HG03045 (cell line): ENCODE results near the gene PYDC2.
"Not testable (repeated sequence)": the region's sequence is repeated elsewhere in the genome, so short reads cannot be mapped to it uniquely, and the experiment has no call there.

Experiments used
- ATAC-seq: cut with Tn5 transposase; IDR thresholded peaks from one replicate; pipeline ENCODE4 v1.9.1; 2021; ENCODE audit warnings: mild to moderate bottlenecking, moderate library complexity; ENCODE audit not compliant: unreplicated experiment

Gene PYDC2

DNA sequence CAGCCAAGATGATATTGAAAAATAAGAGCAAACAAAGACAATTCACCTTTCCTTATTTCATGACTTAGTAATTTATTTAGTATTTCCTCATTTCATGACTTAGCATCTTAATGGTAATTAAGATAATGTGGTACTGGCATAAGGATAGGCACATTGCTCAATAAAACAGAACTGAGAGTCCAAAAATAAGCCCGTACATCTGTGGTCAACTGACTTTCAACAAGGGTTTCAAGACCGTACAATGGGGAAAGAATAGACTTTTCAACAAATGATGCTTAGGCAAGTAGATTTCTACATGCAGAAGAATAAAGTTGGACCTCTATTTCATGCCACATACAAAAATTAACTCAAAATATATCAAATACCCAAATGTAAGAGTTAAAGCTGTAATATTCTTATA is 603 bp upstream of the PYDC2 start:
- ATAC-seq = no peak

GRCh38 chr3:191470080-191470479 is 9.1 kb downstream of the PYDC2 start:
- no peak for ATAC-seq

GRCh38 chr3:191470545-191470944 is 9.6 kb downstream of the PYDC2 start:
- ATAC-seq = no peak

DNA sequence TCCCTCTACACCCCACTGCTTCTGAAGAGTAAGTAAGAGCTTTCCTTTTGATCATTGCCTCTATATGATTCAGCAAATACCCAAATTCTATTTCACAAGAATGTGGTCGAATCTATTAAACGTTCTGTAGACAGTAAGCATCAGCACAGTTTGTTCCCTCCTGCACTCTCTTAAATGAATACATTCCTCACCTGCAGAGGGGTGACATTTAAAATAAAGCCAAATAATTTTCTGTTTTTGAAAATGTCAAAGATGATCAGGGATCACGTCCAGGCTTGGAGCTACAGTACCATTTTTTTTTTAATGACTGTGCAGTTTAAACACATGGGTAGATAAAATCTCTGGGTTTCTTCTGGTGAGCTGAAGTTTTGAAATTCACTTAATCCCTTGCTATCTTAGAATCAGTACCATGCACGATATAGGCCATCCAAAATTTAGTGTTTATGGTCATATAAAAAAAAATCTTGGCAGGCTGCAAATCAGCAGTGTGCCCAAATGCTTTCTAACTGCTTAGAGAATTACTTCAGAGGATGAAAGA is 12.8 kb downstream of the PYDC2 start:
- no peak for ATAC-seq

GRCh38 chr3:191476066-191476772 is 15.3 kb downstream of the PYDC2 start:
- ATAC-seq = no peak

DNA sequence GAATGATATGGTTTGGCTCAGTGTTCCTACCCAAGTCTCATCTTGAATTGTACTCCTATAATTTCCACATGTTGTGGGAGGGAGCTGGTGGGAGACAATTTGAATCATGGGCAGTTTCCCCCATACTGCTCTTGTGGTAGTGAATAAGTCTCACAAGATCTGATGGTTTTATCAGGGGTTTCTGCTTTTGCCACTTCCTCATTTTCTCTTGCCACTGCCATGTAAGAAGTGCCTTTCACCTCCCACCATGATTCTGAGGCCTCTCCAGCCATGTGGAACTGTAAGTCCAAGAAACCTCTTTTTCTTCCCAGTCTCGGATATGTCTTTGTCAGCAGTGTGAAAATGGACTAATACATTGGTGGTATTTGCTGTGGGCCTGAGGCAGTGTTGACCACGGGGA is 23.0 kb downstream of the PYDC2 start:
- not testable (repeated sequence) for ATAC-seq

DNA sequence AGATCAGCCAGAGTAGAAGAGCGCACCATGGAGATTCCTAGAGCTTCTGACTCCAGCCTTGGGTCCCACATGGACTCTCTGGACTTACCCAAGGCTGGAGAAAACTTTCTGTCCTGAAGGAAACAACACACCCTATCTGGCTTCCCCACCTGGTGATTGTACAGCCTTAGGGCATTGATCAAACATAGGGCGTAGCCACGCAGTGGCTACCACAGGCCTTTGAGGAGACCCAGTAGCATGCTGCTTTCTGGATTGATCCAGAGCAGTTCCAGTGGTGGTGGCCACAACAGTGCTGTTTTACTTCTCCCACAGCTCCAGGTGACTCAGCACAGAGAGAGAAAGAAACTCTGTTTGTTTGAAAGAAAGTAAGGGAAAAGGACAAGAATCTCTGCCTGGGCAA is 23.5 kb downstream of the PYDC2 start:
- ATAC-seq = no peak

GRCh38 chr3:191492601-191493000 is 31.6 kb downstream of the PYDC2 start:
- no peak for ATAC-seq

DNA sequence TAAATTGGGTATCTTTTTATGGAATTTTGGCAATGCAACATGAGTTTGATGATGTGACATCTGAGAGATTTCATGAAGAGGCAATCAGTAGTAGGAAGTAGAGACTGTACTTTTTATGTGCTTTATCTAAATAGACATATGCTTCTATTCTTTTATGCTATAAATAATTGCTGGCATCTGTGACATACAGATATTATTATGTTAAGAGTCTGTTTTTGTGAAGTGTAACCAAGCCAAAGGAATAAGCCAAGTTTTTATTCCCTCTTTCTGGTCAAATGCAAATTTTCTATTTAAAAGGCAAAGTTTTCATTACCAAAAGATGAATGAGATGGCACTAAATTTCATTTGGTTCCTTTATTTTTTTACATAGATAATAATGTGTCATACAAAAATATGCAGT is 32.4 kb downstream of the PYDC2 start:
- ATAC-seq = no peak

- no peak for ATAC-seq
Observed at GRCh38 chr3:191499307-191500080, 38.5 kb downstream of the PYDC2 start.

DNA sequence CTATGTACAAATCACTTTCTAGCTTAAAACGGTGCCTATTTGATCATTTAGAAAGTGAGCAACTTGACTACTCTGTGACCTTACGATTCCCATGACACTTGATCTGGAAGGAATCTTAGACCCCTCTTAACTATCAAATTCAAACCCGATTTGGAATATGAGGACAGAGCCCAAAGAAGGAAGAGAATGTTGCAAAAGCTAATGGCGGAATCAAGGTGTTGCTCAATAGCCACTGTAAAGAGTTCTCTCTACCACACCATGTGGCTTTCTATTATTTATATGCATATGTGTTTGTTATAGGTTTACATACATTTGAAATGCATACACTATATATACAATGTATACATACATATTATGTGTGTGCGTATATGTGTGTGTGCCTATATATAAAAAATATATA is 39.9 kb downstream of the PYDC2 start:
- no peak for ATAC-seq

GRCh38 chr3:191502583-191502982 is 41.6 kb downstream of the PYDC2 start:
- no peak for ATAC-seq

DNA sequence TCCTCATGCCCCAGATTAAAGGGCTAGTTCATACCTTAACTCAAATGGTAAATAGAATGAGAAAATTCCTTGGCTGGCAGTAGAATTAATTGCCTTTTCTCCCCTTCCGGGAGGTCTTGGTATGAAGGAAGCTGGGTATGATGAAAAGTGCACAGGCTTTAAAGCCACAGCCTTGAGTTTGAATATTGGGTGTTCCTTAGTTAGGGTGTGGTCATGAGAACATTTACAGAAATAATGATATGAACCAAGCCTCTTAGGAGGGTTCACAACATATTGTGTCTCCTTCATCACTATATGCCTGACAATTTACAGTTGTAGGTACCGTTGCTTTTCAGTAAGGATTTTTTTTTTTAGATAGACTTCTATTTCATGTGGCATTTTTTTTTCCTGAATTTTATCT is 48.1 kb downstream of the PYDC2 start:
- ATAC-seq = no peak
